T-cell (primary cell): Measurements from ENCODE around the gene PRKD1. TPM values are rescaled to one million over a fixed set of nuclear protein-coding genes. Genes with fewer than 3 reads are reported as not detected.

Experiments
- ATAC-seq, 4 experiments: fragments of 200-7000 bp in 3 of 4; fragments of 150-1000 bp in 1 of 4; cut with Tn5 transposase; replicated peaks in 1 of 4; 1 replicate in 3 of 4; 2 replicates in 1 of 4; pipeline ENCODE4 v1.10.0; 2021; ENCODE audit warnings: moderate library complexity in 3 of 4, mild to moderate bottlenecking in 2 of 4, moderate number of reproducible peaks in 1 of 4
- CTCF ChIA-PET, 2 donors: fragments of 300-600 bp; sonication (Branson Sonifier 250); formaldehyde crosslinking; loops; one replicate each; lab custom pipeline; 2022; ENCODE audit warnings: antibody characterized with exemption in 2 of 2; lab: Charles Lee
- POLR2A ChIA-PET, 2 donors: fragments of 300-600 bp; sonication (Branson Sonifier 250); formaldehyde crosslinking; loops; one replicate each; lab custom pipeline; 2022; ENCODE audit warnings: antibody characterized with exemption in 2 of 2; lab: Charles Lee
- DNase-seq, 35 experiments: peaks; one replicate each; pipeline versions ENCODE4 v3.0.0 to v3.0.0-alpha.2; 2013 to 2023
- H3K27ac ChIP-seq: one replicate; pipeline ENCODE4 v1.5.1; 2013; ENCODE audit warnings: low read length
- H3K27me3 ChIP-seq, 2 experiments: replicated peaks in 1 of 2; 1 replicate in 1 of 2; 2 replicates in 1 of 2; pipeline versions ENCODE4 v1.6.1 to v1.7.0; 2013; ENCODE audit warnings: low read length in 1 of 2, mixed read lengths in 1 of 2; ENCODE audit not compliant: control insufficient read depth in 2 of 2, insufficient read depth in 2 of 2; ENCODE audit errors: extremely low read depth in 1 of 2
- H3K36me3 ChIP-seq, 2 donors: 1 replicate in 1 of 2; 2 replicates in 1 of 2; pipeline versions ENCODE4 v1.6.1 to v1.7.0; 2013; ENCODE audit warnings: low read length in 1 of 2; ENCODE audit not compliant: control insufficient read depth in 2 of 2, insufficient read depth in 1 of 2; ENCODE audit errors: extremely low read depth in 1 of 2
- H3K4me1 ChIP-seq, 2 experiments: 1 replicate in 1 of 2; 2 replicates in 1 of 2; pipeline versions ENCODE4 v1.6.1 to v1.7.0; 2013; ENCODE audit warnings: low read length in 2 of 2, mixed read lengths in 1 of 2; ENCODE audit not compliant: insufficient read depth in 2 of 2, control insufficient read depth in 1 of 2; ENCODE audit errors: extremely low read depth in 1 of 2
- H3K4me3 ChIP-seq, 2 donors: 1 replicate in 1 of 2; 2 replicates in 1 of 2; pipeline versions ENCODE4 v1.5.1 to v1.7.0; 2013; ENCODE audit warnings: mild to moderate bottlenecking in 2 of 2, low read length in 1 of 2, moderate library complexity in 1 of 2; ENCODE audit not compliant: control insufficient read depth in 1 of 2; ENCODE audit errors: extremely low read depth in 1 of 2
- H3K9me3 ChIP-seq: 2 replicates; pipeline ENCODE4 v1.7.0; 2013
- H3K27ac Mint-ChIP-seq, 2 donors: one replicate each; pipeline ENCODE4 v1.8.0; 2020 to 2021; ENCODE audit warnings: mild to moderate bottlenecking in 2 of 2, mixed read lengths in 2 of 2
- H3K27me3 Mint-ChIP-seq, 2 donors: one replicate each; pipeline ENCODE4 v1.8.0; 2021 to 2022; ENCODE audit warnings: mixed read lengths in 2 of 2
- H3K36me3 Mint-ChIP-seq: one replicate; pipeline ENCODE4 v1.8.0; 2021; ENCODE audit warnings: mixed read lengths
- H3K4me1 Mint-ChIP-seq, 3 donors: one replicate each; pipeline ENCODE4 v1.8.0; 2020 to 2022; ENCODE audit warnings: mixed read lengths in 3 of 3, mild to moderate bottlenecking in 1 of 3
- H3K4me3 Mint-ChIP-seq, 3 donors: one replicate each; pipeline ENCODE4 v1.8.0; 2020 to 2022; ENCODE audit warnings: mild to moderate bottlenecking in 3 of 3, mixed read lengths in 3 of 3, moderate library complexity in 3 of 3
- H3K9me3 Mint-ChIP-seq, 3 donors: one replicate each; pipeline ENCODE4 v1.8.0; 2020 to 2022; ENCODE audit warnings: mixed read lengths in 3 of 3
- WGBS: methylation state at CpG from one replicate; pipeline ENCODE4 v1.1.5; 2013; ENCODE audit warnings: missing lambda C conversion rate; ENCODE audit not compliant: insufficient coverage; 5-methylcytosine and 5-hydroxymethylcytosine counted together
- total RNA-seq, 35 experiments: library from RNA in 6 of 35; stranded (reverse) in 6 of 35; fragments of 120-200 nt in 1 of 35; gene quantifications; one replicate each; pipeline versions ENCODE4 v1.2.1 to v1.2.4 and lab custom pipeline; 2013 to 2026

The PRKD1 gene
- total RNA-seq, 5 donors from 2014 or later (not counting 1 experiment from before 2014, with no cell fraction given) = 0.28 to 0.43 TPM; not detected in 3

DNA sequence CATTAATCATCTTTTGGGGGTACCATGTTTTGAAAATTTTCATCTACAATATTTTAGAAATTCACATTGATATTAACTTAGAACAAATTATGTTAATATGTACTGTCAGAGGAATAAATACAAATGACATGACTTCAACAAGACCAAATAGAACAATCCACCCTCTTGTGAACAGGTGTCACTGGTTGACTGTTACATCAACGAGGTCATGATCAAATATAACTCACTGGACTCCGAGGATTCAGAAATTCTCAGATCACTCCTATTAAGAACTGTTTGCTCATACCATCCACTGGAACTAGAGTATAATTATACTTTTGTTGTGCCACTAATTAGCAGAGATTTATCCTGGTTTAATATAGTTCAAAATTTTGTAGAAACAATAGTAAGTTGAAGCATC, 318.8 kb downstream of the PRKD1 start:
- DNase-seq = no peak
- no peaks in the 10 kb centered on the region for H3K27me3 Mint-ChIP-seq
- H3K27ac ChIP-seq = no peak overlapping the region
- no CpG with 5 or more reads among the region's 2 CpGs for WGBS
- no peak for ATAC-seq
- no peaks in the 10 kb centered on the region for H3K27me3 ChIP-seq
- H3K9me3 Mint-ChIP-seq = peaks cover 21 to 29% (median 21%) of the 10 kb centered on the region in 3 donors
- H3K4me1 Mint-ChIP-seq = no peaks in the 10 kb centered on the region
- no peaks in the 10 kb centered on the region for H3K4me1 ChIP-seq
- H3K36me3 Mint-ChIP-seq = no peaks in the 10 kb centered on the region
- POLR2A ChIA-PET = no interaction called here
- no peak overlapping the region for H3K27ac Mint-ChIP-seq
- CTCF ChIA-PET = no interaction called here
- H3K36me3 ChIP-seq = no peaks in the 10 kb centered on the region
- no peaks in the 10 kb centered on the region for H3K9me3 ChIP-seq
- H3K4me3 Mint-ChIP-seq = no peak overlapping the region
- H3K4me3 ChIP-seq = no peak overlapping the region

DNA sequence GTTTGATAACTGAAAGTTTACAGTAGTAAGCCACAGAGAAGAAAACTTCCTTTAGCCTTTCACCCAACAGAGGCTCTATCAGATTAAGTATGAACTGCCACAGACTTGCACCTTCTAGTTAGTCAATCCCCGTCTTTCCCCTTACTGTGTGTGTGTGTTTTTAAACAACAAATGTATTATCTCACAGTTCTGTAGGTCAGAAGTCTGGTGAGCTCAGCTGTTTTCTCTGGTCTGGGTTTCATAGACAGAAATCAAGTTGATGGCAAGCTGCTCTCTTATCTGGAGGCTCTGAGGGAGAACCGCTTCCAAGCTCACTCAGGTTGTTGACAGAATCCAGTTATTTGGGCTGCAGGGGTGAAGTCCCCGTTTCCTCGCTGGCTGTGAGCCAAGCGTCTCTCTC, 320.5 kb downstream of the PRKD1 start:
- H3K36me3 Mint-ChIP-seq = no peaks in the 10 kb centered on the region
- H3K4me1 Mint-ChIP-seq = no peaks in the 10 kb centered on the region
- Histone ChIP-seq H3K4me3 (no peak overlapping the region), H3K36me3 (no peaks in the 10 kb centered on the region), H3K27me3 (no peaks in the 10 kb centered on the region), H3K4me1 (no peaks in the 10 kb centered on the region), H3K27ac (no peak overlapping the region), H3K9me3 (no peaks in the 10 kb centered on the region)
- DNase-seq (no peak), ATAC-seq (no peak)
- WGBS = 80% methylated on average over 4 of the region's 5 CpGs
- ChIA-PET POLR2A (no interaction called here), CTCF (interaction anchor here in 1 of 2 donors (0.7 kb wide), 1 partner anchor 26 kb away, joined by 6 read pairs; no protein-coding TSS in a partner anchor)
- no peaks in the 10 kb centered on the region for H3K27me3 Mint-ChIP-seq
- H3K9me3 Mint-ChIP-seq = peaks cover 16 to 22% (median 21%) of the 10 kb centered on the region in 3 donors
- H3K27ac Mint-ChIP-seq = no peak overlapping the region
- no peak overlapping the region for H3K4me3 Mint-ChIP-seq

DNA sequence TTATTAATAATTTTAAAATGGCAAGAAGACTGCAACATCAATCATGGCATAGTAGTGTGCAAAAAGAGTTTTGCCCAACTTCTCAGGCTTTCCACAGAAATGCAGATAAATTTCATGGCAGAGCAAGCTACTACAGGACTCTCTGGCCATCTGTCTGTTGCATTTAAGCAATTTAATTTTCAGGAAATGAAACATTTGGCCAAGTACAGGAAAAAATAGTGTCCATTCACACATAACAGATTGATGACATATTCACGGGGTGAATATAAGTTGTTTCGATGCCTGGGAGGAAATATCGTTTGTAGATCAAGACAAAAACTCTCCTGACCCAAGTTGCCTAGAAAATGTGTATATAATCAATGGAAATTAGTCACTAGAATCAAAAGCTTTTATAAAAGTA, 324.0 kb downstream of the PRKD1 start:
- Histone ChIP-seq H3K27ac (no peak overlapping the region), H3K4me3 (no peak overlapping the region), H3K27me3 (no peaks in the 10 kb centered on the region), H3K9me3 (no peaks in the 10 kb centered on the region), H3K36me3 (no peaks in the 10 kb centered on the region), H3K4me1 (no peaks in the 10 kb centered on the region)
- WGBS = no CpG with 5 or more reads among the region's 3 CpGs
- no peak overlapping the region for H3K4me3 Mint-ChIP-seq
- H3K27me3 Mint-ChIP-seq = no peaks in the 10 kb centered on the region
- ChIA-PET POLR2A (no interaction called here), CTCF (no interaction called here)
- H3K9me3 Mint-ChIP-seq = peaks cover 13 to 17% (median 13%) of the 10 kb centered on the region in 3 donors
- no peaks in the 10 kb centered on the region for H3K36me3 Mint-ChIP-seq
- H3K4me1 Mint-ChIP-seq = no peaks in the 10 kb centered on the region
- no peak for ATAC-seq
- DNase-seq = no peak
- no peak overlapping the region for H3K27ac Mint-ChIP-seq

DNA sequence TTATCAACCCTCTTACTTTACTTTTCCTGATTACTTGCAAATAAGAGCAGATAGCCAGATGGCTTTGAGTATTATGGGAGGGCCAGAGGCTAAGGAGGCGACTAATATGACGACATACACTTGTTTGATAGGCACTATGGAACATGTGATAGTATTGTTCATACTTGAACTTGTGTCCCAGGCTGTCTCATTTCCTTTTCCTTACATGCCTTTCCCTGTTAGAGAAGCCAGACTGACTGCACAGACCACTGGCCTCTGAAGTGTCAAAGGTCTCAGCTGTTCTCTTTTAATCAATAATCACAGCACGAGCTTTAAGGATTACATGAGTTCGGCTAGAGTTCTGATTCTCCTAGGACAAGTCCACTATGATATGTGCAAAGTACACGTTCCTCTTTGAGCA, 326.0 kb downstream of the PRKD1 start:
- ChIA-PET CTCF (interaction anchor here in 1 of 2 donors (0.5 kb wide), 1 partner anchor 48 kb away, joined by 3 read pairs; no protein-coding TSS in a partner anchor), POLR2A (no interaction called here)
- H3K4me1 ChIP-seq = no peaks in the 10 kb centered on the region
- Mint-ChIP-seq H3K4me1 (no peaks in the 10 kb centered on the region), H3K36me3 (no peaks in the 10 kb centered on the region), H3K4me3 (no peak overlapping the region), H3K27me3 (no peaks in the 10 kb centered on the region), H3K27ac (no peak overlapping the region), H3K9me3 (peaks cover 10 to 13% (median 12%) of the 10 kb centered on the region in 3 donors)
- H3K27me3 ChIP-seq = no peaks in the 10 kb centered on the region
- no peaks in the 10 kb centered on the region for H3K9me3 ChIP-seq
- DNase-seq = no peak
- 80% methylated on average over 1 of the region's 5 CpGs for WGBS
- no peak overlapping the region for H3K4me3 ChIP-seq
- no peak overlapping the region for H3K27ac ChIP-seq
- ATAC-seq = no peak
- no peaks in the 10 kb centered on the region for H3K36me3 ChIP-seq

DNA sequence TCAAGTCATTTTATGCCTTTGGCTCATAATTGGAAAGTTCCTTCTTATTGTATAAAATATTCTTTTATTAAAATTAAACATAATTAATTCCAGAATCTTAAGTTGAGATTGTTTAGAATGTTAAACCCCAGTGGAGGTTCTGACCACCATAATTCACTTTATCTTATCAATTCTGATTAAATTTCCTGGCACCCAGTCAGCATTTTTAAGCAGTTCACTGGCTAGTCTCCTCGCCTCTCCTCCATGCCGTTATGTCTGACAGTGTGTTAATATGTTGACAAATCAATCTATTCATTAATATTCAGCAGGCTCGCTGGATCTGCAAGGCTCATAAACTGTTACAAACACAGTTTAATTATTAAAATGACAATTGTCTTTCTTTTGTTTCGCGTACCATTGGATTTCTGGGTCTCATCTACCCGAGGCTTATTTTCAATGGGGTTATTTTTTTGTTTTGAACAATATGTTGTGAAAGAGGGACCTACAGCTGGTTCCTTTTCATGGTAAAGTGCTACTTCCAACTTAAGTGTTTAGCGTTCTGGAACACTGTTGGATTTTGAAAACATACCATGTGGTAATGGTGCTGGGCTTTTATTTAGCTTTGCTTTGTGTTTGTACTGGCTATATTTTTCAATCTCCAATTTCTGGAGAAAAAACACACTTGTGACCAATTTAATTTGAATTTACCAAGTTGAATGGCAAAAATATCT, 339.7 kb downstream of the PRKD1 start:
- Mint-ChIP-seq H3K4me1 (no peaks in the 10 kb centered on the region), H3K36me3 (no peaks in the 10 kb centered on the region), H3K27me3 (no peaks in the 10 kb centered on the region), H3K4me3 (no peak overlapping the region), H3K9me3 (peaks cover 5 to 11% (median 6%) of the 10 kb centered on the region in 3 donors), H3K27ac (no peak overlapping the region)
- Histone ChIP-seq H3K36me3 (no peaks in the 10 kb centered on the region), H3K27me3 (no peaks in the 10 kb centered on the region), H3K4me1 (no peaks in the 10 kb centered on the region), H3K27ac (no peak overlapping the region), H3K4me3 (no peak overlapping the region), H3K9me3 (no peaks in the 10 kb centered on the region)
- ATAC-seq (no peak), DNase-seq (no peak)
- ChIA-PET POLR2A (interaction anchor here in 1 of 2 donors (0.7 kb wide), 1 partner anchor 42 kb away, joined by 3 read pairs; no protein-coding TSS in a partner anchor), CTCF (no interaction called here)
- whole genome bisulfite sequencing = no CpG with 5 or more reads among the region's 7 CpGs

DNA sequence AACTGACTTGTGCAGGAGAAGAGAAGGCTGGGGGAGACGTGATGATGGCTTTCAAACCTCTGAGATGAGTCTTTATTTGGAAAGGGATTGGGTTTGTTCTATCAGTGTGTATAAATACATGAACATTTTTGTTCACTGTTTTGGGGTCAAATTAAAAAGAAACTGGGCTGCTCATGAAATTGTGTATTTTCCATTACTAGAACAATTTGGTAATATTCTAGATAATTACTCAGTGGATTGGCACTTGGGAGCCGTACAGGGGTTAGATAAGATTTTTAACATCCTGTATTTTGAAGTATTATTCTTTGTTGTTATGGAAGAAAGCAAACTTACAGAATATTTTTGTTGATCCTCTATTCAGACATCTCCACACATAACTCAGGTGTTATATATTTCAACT, 340.6 kb downstream of the PRKD1 start:
- DNase-seq (no peak), ATAC-seq (no peak)
- H3K27me3 Mint-ChIP-seq = no peaks in the 10 kb centered on the region
- H3K4me3 ChIP-seq = no peak overlapping the region
- WGBS = 60% methylated on average over 1 of the region's 2 CpGs
- CTCF ChIA-PET = no interaction called here
- no peaks in the 10 kb centered on the region for H3K4me1 Mint-ChIP-seq
- POLR2A ChIA-PET = no interaction called here
- H3K36me3 Mint-ChIP-seq = no peaks in the 10 kb centered on the region
- H3K4me1 ChIP-seq = no peaks in the 10 kb centered on the region
- no peaks in the 10 kb centered on the region for H3K27me3 ChIP-seq
- peaks cover 5 to 15% (median 12%) of the 10 kb centered on the region in 3 donors for H3K9me3 Mint-ChIP-seq
- no peaks in the 10 kb centered on the region for H3K9me3 ChIP-seq
- H3K4me3 Mint-ChIP-seq = no peak overlapping the region
- H3K27ac Mint-ChIP-seq = no peak overlapping the region
- H3K36me3 ChIP-seq = no peaks in the 10 kb centered on the region
- H3K27ac ChIP-seq = no peak overlapping the region
